GM23338 (cell line): ENCODE measurements around the gene TP53.
"Not testable (repeated sequence)": the region's sequence is repeated elsewhere in the genome, so short reads cannot be mapped to it uniquely, and the experiment has no call there.

Experiments
- CREB1 ChIP-seq: fragments of 250-450 bp; sonication (Bioruptor Pico); IDR thresholded peaks from 2 replicates; pipeline ENCODE4 v1.5.0; 2020; ENCODE audit warnings: low read depth, mild to moderate bottlenecking, moderate library complexity
- CTCF ChIP-seq, 2 experiments: fragments of 200-600 bp in 1 of 2; sonication (generic) in 1 of 2; conservative IDR thresholded peaks; 2 replicates each; pipeline versions ENCODE4 v1.5.1 to v1.6.1; 2016 to 2017; ENCODE audit warnings: antibody characterized with exemption in 2 of 2, low read depth in 2 of 2, mild to moderate bottlenecking in 2 of 2, moderate library complexity in 1 of 2
- EZH2 ChIP-seq: fragments of 200-600 bp; sonication (generic); IDR thresholded peaks from one replicate; pipeline ENCODE4 v1.8.0; 2017; ENCODE audit warnings: antibody characterized with exemption, mild to moderate bottlenecking, low read depth; ENCODE audit not compliant: unreplicated experiment
- EZH2phosphoT487 ChIP-seq: fragments of 200-600 bp; sonication (generic); IDR thresholded peaks from one replicate; pipeline ENCODE4 v1.8.1; 2018; ENCODE audit warnings: antibody characterized with exemption; ENCODE audit not compliant: unreplicated experiment
- JUNB ChIP-seq: IDR thresholded peaks from one replicate; pipeline ENCODE4 v1.6.1; 2016; ENCODE audit warnings: antibody characterized with exemption; ENCODE audit not compliant: unreplicated experiment
- POLR2AphosphoS5 ChIP-seq: IDR thresholded peaks from 2 replicates; pipeline ENCODE4 v1.6.1; 2016; ENCODE audit warnings: antibody characterized with exemption, low read depth
- REST ChIP-seq: IDR thresholded peaks from one replicate; pipeline ENCODE4 v1.6.1; 2018; ENCODE audit warnings: antibody characterized with exemption; ENCODE audit not compliant: unreplicated experiment
- STAT1 ChIP-seq: IDR thresholded peaks from one replicate; pipeline ENCODE4 v1.6.1; 2016; ENCODE audit warnings: antibody characterized with exemption; ENCODE audit not compliant: unreplicated experiment
- ZNF114 ChIP-seq: fragments of 250-450 bp; sonication (Bioruptor Pico); IDR thresholded peaks from 2 replicates; pipeline ENCODE4 v1.5.0; 2020; ENCODE audit warnings: mild to moderate bottlenecking, moderate library complexity
- ZNF331 ChIP-seq: fragments of 250-450 bp; sonication (Bioruptor Pico); IDR thresholded peaks from 2 replicates; pipeline ENCODE4 v1.5.0; 2020; ENCODE audit warnings: low read depth, mild to moderate bottlenecking, moderate library complexity

GRCh38 chr17:7625749-7626148 is 61.5 kb downstream of the TP53 start:
- TF ChIP-seq CTCF (conservative IDR thresholded peaks at IDR 0.05; ENCODE audit: low read depth in 2 of 2); POLR2AphosphoS5; EZH2; JUNB; EZH2phosphoT487; REST; ZNF114 (CRISPR knock-in tag); CREB1 (CRISPR knock-in tag); ZNF331; STAT1: not testable (repeated sequence)
